Measurements from ENCODE around the gene DES.

The DES gene

GRCh38 chr2:219466816-219467735, 48.9 kb downstream of the DES start:
- H3K27me3 ChIP-seq (ENCODE audit: control insufficient read depth, insufficient read depth, low read length), result no peaks in the 10 kb centered on the region
- H3K9ac ChIP-seq (ENCODE audit: low read length), result no peak overlapping the region
- H3K9me3 ChIP-seq (ENCODE audit: control insufficient read depth, low read length), result no peaks in the 10 kb centered on the region
- H3K4me3 ChIP-seq (ENCODE audit: low read length), result no peak overlapping the region
- no peaks in the 10 kb centered on the region for H3K4me1 ChIP-seq (ENCODE audit: control insufficient read depth, insufficient read depth, low read length)
- no peaks in the 10 kb centered on the region for H3K36me3 ChIP-seq (ENCODE audit: control insufficient read depth, insufficient read depth, low read length)

DNA sequence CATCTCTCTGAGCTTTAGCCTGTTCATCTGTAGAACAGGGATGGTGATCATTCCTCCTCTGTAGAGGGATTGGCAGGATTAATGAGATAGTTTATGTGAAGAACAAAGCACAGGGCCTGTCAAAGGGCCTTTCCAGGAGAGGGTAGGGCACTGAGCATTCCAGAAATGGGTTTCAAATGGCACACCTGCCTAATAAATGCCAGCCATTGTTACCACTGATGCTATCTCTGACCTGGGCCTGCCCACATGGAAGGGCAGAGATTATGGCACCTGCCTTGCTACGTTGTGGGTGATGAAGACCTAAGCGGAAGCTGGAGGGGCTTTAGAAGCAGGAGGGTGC, 49.5 kb downstream of the DES start:
- no peaks in the 10 kb centered on the region for H3K36me3 ChIP-seq (ENCODE audit: control insufficient read depth, insufficient read depth, low read length)
- no peak overlapping the region for H3K9ac ChIP-seq (ENCODE audit: low read length)
- H3K9me3 ChIP-seq (ENCODE audit: control insufficient read depth, low read length), result no peaks in the 10 kb centered on the region
- no peaks in the 10 kb centered on the region for H3K27me3 ChIP-seq (ENCODE audit: control insufficient read depth, insufficient read depth, low read length)
- H3K4me3 ChIP-seq (ENCODE audit: low read length), result no peak overlapping the region
- no peaks in the 10 kb centered on the region for H3K4me1 ChIP-seq (ENCODE audit: control insufficient read depth, insufficient read depth, low read length)

- Histone ChIP-seq H3K9ac (ENCODE audit: low read length) (no peak overlapping the region), H3K36me3 (ENCODE audit: control insufficient read depth, insufficient read depth, low read length) (no peaks in the 10 kb centered on the region), H3K4me1 (ENCODE audit: control insufficient read depth, insufficient read depth, low read length) (no peaks in the 10 kb centered on the region), H3K27me3 (ENCODE audit: control insufficient read depth, insufficient read depth, low read length) (no peaks in the 10 kb centered on the region), H3K9me3 (ENCODE audit: control insufficient read depth, low read length) (no peaks in the 10 kb centered on the region), H3K4me3 (ENCODE audit: low read length) (no peak overlapping the region)
Observed at GRCh38 chr2:219468410-219469185, 50.4 kb downstream of the DES start.

DNA sequence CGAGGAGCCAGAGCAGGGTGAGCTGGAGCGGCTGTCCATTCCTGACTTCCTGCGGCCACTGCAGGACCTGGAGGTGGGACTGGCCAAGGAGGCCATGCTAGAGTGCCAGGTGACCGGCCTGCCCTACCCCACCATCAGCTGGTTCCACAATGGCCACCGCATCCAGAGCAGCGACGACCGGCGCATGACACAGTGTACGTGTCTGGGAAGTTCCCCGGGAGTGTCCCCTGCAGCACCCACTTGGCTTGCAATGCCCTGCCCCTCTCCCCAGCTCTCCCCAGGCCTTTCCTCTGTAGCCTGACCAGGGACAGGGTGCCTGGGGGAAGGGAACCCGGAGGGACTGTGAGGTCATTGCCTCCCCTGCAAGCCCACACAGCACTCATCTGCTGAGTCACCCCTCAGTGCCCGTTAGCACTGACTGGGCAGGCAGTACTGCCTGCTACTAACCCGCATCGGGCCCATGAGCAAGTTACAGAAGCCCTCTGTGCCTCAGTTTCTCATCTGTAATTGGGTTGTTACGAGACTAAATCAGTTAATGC, 51.1 kb downstream of the DES start:
- Histone ChIP-seq H3K27me3 (ENCODE audit: control insufficient read depth, insufficient read depth, low read length) (no peaks in the 10 kb centered on the region), H3K4me3 (ENCODE audit: low read length) (no peak overlapping the region), H3K4me1 (ENCODE audit: control insufficient read depth, insufficient read depth, low read length) (no peaks in the 10 kb centered on the region), H3K36me3 (ENCODE audit: control insufficient read depth, insufficient read depth, low read length) (no peaks in the 10 kb centered on the region), H3K9ac (ENCODE audit: low read length) (no peak overlapping the region), H3K9me3 (ENCODE audit: control insufficient read depth, low read length) (no peaks in the 10 kb centered on the region)

- Histone ChIP-seq H3K27me3 (ENCODE audit: control insufficient read depth, insufficient read depth, low read length) (peaks cover 1% of the 10 kb centered on the region), H3K9ac (ENCODE audit: low read length) (no peak overlapping the region), H3K4me1 (ENCODE audit: control insufficient read depth, insufficient read depth, low read length) (no peaks in the 10 kb centered on the region), H3K9me3 (ENCODE audit: control insufficient read depth, low read length) (no peaks in the 10 kb centered on the region), H3K36me3 (ENCODE audit: control insufficient read depth, insufficient read depth, low read length) (no peaks in the 10 kb centered on the region), H3K4me3 (ENCODE audit: low read length) (no peak overlapping the region)
Observed at GRCh38 chr2:219470429-219470828, 52.3 kb downstream of the DES start.

DNA sequence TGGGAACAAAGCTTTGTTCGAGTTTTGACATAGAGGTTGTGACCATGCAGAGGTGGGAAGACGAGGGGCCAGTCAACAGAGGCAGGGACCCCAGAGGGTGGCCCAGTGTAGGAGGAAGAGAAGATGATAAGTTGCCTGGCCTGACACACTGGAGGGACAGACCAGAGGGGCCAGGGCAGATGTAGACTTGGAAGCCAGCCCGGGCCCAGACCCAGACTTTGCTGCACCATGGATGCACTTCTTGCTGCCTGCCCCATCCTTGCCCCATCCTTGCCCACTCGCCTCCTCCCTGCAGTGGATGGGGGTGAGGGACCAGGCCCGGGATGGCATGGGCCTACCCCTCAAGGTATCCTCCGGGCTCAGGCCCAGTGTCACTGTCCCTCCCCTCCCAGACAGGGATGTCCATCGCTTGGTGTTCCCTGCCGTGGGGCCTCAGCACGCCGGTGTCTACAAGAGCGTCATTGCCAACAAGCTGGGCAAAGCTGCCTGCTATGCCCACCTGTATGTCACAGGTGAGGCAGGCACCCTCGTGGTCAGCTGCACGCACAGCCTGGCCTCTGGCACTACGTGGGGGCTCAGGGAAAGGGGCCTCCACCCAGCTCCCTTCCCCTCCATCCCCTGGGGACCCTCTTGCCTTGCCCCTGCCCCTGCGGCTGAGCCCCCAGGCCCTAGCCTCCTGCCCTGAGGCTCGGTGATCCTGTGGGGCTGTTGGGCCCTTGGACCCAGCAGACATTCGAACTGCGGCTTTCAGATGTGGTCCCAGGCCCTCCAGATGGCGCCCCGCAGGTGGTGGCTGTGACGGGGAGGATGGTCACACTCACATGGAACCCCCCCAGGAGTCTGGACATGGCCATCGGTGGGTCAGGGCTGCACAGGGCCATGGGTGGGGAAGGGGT, 53.5 kb downstream of the DES start:
- Histone ChIP-seq H3K9ac (ENCODE audit: low read length) (no peak overlapping the region), H3K4me1 (ENCODE audit: control insufficient read depth, insufficient read depth, low read length) (no peaks in the 10 kb centered on the region), H3K4me3 (ENCODE audit: low read length) (no peak overlapping the region), H3K36me3 (ENCODE audit: control insufficient read depth, insufficient read depth, low read length) (no peaks in the 10 kb centered on the region), H3K9me3 (ENCODE audit: control insufficient read depth, low read length) (no peaks in the 10 kb centered on the region), H3K27me3 (ENCODE audit: control insufficient read depth, insufficient read depth, low read length) (peaks cover 3% of the 10 kb centered on the region)

DNA sequence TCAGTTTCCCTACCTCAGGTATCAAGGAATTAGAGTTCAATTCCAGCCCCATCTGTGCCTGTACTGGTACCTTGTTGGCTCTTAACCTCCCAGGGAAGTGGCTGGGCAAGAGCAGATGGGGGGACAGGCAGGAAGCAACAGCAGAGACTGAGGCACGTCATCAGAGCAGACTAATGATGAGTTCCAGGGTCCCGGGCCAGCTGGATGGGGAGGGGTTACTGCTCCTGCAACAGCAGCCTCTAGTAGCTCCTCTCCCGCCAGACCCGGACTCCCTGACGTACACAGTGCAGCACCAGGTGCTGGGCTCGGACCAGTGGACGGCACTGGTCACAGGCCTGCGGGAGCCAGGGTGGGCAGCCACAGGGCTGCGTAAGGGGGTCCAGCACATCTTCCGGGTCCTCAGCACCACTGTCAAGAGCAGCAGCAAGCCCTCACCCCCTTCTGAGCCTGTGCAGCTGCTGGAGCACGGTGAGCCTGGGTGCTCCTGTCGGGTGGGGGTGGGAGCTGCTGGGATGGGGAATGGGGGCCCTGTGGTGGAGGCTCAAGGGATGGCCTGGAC, 54.5 kb downstream of the DES start:
- Histone ChIP-seq H3K4me3 (ENCODE audit: low read length) (no peak overlapping the region), H3K9me3 (ENCODE audit: control insufficient read depth, low read length) (no peaks in the 10 kb centered on the region), H3K36me3 (ENCODE audit: control insufficient read depth, insufficient read depth, low read length) (no peaks in the 10 kb centered on the region), H3K4me1 (ENCODE audit: control insufficient read depth, insufficient read depth, low read length) (no peaks in the 10 kb centered on the region), H3K27me3 (ENCODE audit: control insufficient read depth, insufficient read depth, low read length) (peaks cover 12% of the 10 kb centered on the region), H3K9ac (ENCODE audit: low read length) (no peak overlapping the region)

- no peaks in the 10 kb centered on the region for H3K9me3 ChIP-seq (ENCODE audit: control insufficient read depth, low read length)
- H3K27me3 ChIP-seq (ENCODE audit: control insufficient read depth, insufficient read depth, low read length), result peaks cover 12% of the 10 kb centered on the region
- no peaks in the 10 kb centered on the region for H3K4me1 ChIP-seq (ENCODE audit: control insufficient read depth, insufficient read depth, low read length)
- H3K4me3 ChIP-seq (ENCODE audit: low read length), result no peak overlapping the region
- no peak overlapping the region for H3K9ac ChIP-seq (ENCODE audit: low read length)
- no peaks in the 10 kb centered on the region for H3K36me3 ChIP-seq (ENCODE audit: control insufficient read depth, insufficient read depth, low read length)
Observed at GRCh38 chr2:219473511-219473910, 55.3 kb downstream of the DES start.

GRCh38 chr2:219474285-219475060, 56.3 kb downstream of the DES start:
- H3K9ac ChIP-seq (ENCODE audit: low read length), result no peak overlapping the region
- no peak overlapping the region for H3K4me3 ChIP-seq (ENCODE audit: low read length)
- H3K9me3 ChIP-seq (ENCODE audit: control insufficient read depth, low read length), result no peaks in the 10 kb centered on the region
- no peaks in the 10 kb centered on the region for H3K36me3 ChIP-seq (ENCODE audit: control insufficient read depth, insufficient read depth, low read length)
- no peaks in the 10 kb centered on the region for H3K4me1 ChIP-seq (ENCODE audit: control insufficient read depth, insufficient read depth, low read length)
- H3K27me3 ChIP-seq (ENCODE audit: control insufficient read depth, insufficient read depth, low read length), result peaks cover 12% of the 10 kb centered on the region

DNA sequence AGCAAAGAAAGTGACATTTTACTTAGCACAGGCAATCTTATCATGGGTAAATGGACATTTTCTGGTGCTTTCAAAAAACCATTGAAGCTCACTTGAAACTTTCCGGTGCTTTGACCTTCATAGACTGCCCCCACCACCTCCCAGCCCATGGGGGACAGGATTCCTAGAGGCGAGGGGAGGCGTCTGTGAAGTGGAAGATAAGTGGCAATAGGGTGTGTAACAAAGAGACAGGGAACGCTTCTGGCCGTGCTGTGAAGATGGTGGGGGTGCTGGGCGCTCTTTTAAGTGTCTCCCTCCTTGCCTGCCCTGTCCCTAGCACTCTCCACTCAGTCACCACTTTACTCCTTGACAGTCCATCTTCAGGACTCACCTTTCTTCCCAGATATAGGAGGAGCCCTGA, 57.1 kb downstream of the DES start:
- Histone ChIP-seq H3K36me3 (ENCODE audit: control insufficient read depth, insufficient read depth, low read length) (no peaks in the 10 kb centered on the region), H3K9ac (ENCODE audit: low read length) (no peak overlapping the region), H3K4me1 (ENCODE audit: control insufficient read depth, insufficient read depth, low read length) (no peaks in the 10 kb centered on the region)

More for the DNA sequence above, 57.1 kb downstream of the DES start:
- Histone ChIP-seq H3K9me3 (ENCODE audit: control insufficient read depth, low read length) (no peaks in the 10 kb centered on the region), H3K4me3 (ENCODE audit: low read length) (no peak overlapping the region), H3K27me3 (ENCODE audit: control insufficient read depth, insufficient read depth, low read length) (peaks cover 12% of the 10 kb centered on the region)
